ENCODE results near the gene OPRL1. TPM values are rescaled to one million over a fixed set of nuclear protein-coding genes. Genes with fewer than 3 reads are reported as not detected.

Gene OPRL1
- total and polyA plus RNA-seq, 12 donors = 0.19 to 1.3 (median 0.40) TPM

DNA sequence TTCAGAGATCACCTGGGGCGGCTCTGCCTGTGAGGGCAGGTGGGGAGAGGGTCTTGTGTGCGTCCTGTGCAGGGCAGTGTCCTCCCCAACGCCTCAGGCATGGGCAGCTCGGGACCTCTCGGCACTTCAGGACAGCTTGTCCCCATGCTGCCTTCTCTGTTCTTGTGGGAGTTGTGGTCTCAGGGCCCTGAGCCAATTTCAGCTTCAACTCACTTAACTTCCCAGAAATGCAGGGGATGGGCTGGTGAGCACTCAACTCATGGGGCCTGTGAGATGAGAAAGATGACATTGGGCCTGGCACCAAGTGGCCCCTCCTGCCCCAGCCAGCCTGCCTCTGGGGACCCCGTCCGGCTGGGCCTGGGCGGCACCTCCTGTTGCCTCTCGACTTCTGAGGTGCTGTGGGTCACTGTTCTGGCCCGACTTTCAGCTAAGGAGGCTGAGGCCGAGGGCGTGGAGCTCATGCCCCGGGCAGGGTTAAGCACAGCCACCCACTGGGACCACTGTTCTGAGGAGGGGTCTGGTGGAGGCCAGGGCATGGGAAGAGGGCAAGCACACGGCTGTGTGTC is 7.3 kb upstream of the OPRL1 start:
- Histone ChIP-seq H3K4me3 (no peak overlapping the region), H3K27me3 (no peaks in the 10 kb centered on the region), H3K36me3 (peaks cover 0 to 61% (median 0%) of the 10 kb centered on the region in 9 donors), H3K9me3 (no peaks in the 10 kb centered on the region), H3K27ac (no peak overlapping the region), H3K4me1 (peaks cover 0 to 8% (median under 1%) of the 10 kb centered on the region in 9 donors)
- intact Hi-C loops (cut with DNase I) = no loop called here
- ATAC-seq (no peak), DNase-seq (no peak)
- TF ChIP-seq, protein P1, sequence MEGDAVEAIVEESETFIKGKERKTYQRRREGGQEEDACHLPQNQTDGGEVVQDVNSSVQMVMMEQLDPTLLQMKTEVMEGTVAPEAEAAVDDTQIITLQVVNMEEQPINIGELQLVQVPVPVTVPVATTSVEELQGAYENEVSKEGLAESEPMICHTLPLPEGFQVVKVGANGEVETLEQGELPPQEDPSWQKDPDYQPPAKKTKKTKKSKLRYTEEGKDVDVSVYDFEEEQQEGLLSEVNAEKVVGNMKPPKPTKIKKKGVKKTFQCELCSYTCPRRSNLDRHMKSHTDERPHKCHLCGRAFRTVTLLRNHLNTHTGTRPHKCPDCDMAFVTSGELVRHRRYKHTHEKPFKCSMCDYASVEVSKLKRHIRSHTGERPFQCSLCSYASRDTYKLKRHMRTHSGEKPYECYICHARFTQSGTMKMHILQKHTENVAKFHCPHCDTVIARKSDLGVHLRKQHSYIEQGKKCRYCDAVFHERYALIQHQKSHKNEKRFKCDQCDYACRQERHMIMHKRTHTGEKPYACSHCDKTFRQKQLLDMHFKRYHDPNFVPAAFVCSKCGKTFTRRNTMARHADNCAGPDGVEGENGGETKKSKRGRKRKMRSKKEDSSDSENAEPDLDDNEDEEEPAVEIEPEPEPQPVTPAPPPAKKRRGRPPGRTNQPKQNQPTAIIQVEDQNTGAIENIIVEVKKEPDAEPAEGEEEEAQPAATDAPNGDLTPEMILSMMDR (IDR thresholded peaks at IDR 0.05) = no peak
- WGBS, 2 donors = 81 to 84% methylated on average over 14 of the region's 14 CpGs

DNA sequence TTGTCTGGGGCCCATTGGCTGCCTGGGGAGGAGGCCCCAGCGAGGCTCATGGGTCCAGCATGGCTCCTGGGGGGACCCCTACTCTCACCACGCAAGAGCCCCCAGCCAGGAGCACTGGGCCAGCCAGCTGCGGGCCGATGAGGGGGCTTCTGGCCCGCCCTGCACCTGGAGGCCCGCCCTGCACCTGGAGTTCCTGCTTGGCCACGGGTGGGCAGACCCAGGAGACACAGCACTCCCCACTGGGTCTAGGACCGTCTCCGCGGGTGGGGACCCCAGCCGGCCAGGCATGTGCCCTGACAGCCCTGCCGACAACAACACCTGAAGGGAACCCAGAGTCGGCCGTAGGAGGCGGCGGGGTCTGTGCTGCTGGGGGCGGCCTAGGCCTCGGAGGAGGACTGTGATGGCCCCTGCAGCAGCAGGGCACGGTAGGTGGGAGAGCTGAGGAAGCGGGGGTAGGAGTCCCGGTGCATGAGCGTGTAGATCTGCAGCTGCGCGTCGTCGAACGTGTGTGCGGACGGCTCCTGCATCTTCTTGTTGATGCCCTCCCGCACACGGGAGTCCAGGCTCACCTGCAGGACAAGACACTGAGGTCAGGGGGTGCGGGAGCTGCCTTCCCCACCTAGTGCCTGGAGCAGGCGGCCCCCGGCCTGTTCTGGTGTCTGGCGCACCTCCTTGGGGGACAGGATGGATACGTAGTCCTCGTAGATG is 6.3 kb upstream of the OPRL1 start:
- Histone ChIP-seq H3K27me3 (no peaks in the 10 kb centered on the region), H3K9me3 (no peaks in the 10 kb centered on the region), H3K27ac (no peak overlapping the region), H3K4me1 (peaks cover 5 to 18% (median 11%) of the 10 kb centered on the region in 9 donors), H3K36me3 (peaks cover 0 to 59% (median 0%) of the 10 kb centered on the region in 9 donors), H3K4me3 (no peak overlapping the region)
- no peak for ATAC-seq
- intact Hi-C loops (cut with DNase I) = no loop called here
- WGBS, 2 donors = 91 to 93% methylated on average over 37 of the region's 37 CpGs
- TF ChIP-seq, protein P1 (IDR thresholded peaks at IDR 0.05) = no peak
- DNase-seq = no peak

DNA sequence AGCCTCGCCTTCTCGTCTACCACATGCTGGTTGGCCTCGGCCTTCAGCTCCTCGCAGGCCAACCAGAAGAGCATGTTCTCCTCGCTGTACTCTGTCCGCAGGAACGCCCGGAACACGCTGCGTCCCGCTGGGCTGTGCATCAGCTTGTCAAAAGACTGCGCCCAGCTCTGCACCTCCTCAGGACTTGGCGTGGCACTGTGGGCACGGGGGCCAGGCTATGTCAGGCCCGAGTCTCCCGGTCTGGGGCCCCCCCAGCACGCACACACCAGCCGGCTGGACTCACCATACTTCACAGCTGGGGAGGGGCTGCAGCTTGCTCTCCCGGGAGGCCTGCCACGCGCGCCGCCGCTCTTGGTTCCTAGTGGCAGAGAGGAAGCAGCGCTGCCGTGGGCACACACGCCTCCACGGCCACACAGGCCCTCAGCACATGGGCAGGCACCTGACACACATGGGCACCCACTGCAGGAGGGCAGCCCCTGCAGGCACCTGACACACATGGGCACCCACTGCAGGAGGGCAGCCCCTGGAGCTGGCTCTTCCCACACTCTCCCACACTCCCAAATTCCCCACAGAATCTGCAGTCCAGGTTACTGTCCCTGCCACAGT is 5.6 kb upstream of the OPRL1 start:
- H3K4me1 ChIP-seq = peaks cover 9 to 24% (median 17%) of the 10 kb centered on the region in 9 donors
- TF ChIP-seq, protein P1 (IDR thresholded peaks at IDR 0.05) = no peak
- ATAC-seq = no peak
- WGBS, 2 donors = 92 to 94% methylated on average over 28 of the region's 28 CpGs
- no peak overlapping the region for H3K4me3 ChIP-seq
- no peaks in the 10 kb centered on the region for H3K9me3 ChIP-seq
- H3K27me3 ChIP-seq = no peaks in the 10 kb centered on the region
- DNase-seq = no peak
- H3K36me3 ChIP-seq = peaks cover 0 to 59% (median 0%) of the 10 kb centered on the region in 9 donors
- no peak overlapping the region for H3K27ac ChIP-seq
- intact Hi-C loops (cut with DNase I) = no loop called here

DNA sequence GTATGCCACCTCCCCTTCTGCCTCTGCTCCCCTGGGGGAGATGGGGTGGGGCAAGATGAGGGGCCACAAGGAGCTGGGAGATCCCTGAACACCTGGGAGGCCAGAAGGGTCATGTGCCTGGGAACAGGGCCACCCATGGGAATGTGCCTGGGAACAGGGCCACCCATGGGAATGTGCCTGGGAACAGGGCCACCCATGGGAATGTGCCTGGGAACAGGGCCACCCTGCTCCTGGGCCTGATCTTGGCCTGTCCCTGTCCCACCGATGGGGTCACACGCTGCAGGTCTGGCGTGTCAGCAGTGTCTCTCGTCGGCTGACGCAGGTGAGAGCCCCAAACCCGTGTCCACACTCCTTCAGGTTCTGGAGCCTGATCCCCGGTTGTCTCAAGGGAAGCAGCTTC is 4.9 kb upstream of the OPRL1 start:
- H3K4me1 ChIP-seq = peaks cover 9 to 22% (median 18%) of the 10 kb centered on the region in 9 donors
- no peak for DNase-seq
- H3K4me3 ChIP-seq = no peak overlapping the region
- H3K27me3 ChIP-seq = no peaks in the 10 kb centered on the region
- TF ChIP-seq, protein P1 (IDR thresholded peaks at IDR 0.05) = no peak
- no peaks in the 10 kb centered on the region for H3K9me3 ChIP-seq
- WGBS, 2 donors = 89 to 91% methylated on average over 8 of the region's 8 CpGs
- intact Hi-C loops (cut with DNase I) = no loop called here
- peaks cover 0 to 59% (median 0%) of the 10 kb centered on the region in 9 donors for H3K36me3 ChIP-seq
- ATAC-seq = no peak
- no peak overlapping the region for H3K27ac ChIP-seq
